Stomach (tissue), 4 donors: ENCODE results near the gene SLC9A2.

Experiments used
- POLR2A ChIP-seq, 4 donors: fragments of 450-650 bp; IDR thresholded peaks; one replicate each; pipeline ENCODE4 v1.6.1; 2016; ENCODE audit warnings: antibody characterized with exemption in 4 of 4, control low read depth in 2 of 4, mild to moderate bottlenecking in 1 of 4, moderate library complexity in 1 of 4
- TF ChIP-seq, protein P1 (sequence below), 7 experiments: fragments of 450-650 bp in 4 of 7; fragments of 200-600 bp in 3 of 7; sonication (generic) in 3 of 7; IDR thresholded peaks; one replicate each; pipeline ENCODE4 v1.5.1; 2016 to 2019; ENCODE audit warnings: antibody characterized with exemption in 7 of 7, control low read depth in 2 of 7, mild to moderate bottlenecking in 1 of 7

DNA sequence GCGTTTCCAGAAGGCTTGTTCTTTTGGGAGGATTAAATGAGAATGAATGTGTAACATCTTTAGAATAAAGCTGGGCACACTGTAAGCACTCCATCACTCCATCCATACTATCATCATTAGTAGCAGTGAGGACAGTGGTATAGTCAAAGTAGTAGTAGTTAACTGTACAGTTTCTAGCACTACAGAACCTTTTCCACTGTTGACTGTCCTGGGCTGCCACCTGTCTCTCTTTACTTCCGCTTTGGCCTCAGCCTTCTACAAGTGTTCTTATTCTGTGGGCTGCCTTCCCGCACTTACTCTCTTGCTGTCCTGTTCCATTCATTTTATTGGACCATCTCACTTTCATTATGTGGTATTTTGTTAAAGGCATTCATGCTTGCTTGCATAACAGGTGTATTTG is 3.3 kb downstream of the SLC9A2 start:
- TF ChIP-seq, protein P1, sequence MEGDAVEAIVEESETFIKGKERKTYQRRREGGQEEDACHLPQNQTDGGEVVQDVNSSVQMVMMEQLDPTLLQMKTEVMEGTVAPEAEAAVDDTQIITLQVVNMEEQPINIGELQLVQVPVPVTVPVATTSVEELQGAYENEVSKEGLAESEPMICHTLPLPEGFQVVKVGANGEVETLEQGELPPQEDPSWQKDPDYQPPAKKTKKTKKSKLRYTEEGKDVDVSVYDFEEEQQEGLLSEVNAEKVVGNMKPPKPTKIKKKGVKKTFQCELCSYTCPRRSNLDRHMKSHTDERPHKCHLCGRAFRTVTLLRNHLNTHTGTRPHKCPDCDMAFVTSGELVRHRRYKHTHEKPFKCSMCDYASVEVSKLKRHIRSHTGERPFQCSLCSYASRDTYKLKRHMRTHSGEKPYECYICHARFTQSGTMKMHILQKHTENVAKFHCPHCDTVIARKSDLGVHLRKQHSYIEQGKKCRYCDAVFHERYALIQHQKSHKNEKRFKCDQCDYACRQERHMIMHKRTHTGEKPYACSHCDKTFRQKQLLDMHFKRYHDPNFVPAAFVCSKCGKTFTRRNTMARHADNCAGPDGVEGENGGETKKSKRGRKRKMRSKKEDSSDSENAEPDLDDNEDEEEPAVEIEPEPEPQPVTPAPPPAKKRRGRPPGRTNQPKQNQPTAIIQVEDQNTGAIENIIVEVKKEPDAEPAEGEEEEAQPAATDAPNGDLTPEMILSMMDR (IDR thresholded peaks at IDR 0.05), result no peak
- TF ChIP-seq POLR2A (IDR thresholded peaks at IDR 0.05), result no peak
